OCI-LY7 (cell line): ENCODE results near the gene NQO1. TPM values are rescaled to one million over a fixed set of nuclear protein-coding genes. Genes with fewer than 3 reads are reported as not detected.

Source experiments
- BruUV-seq: library from RNA; stranded (reverse); fragments of 400-500 nt; replicated peaks from 2 replicates; lab custom pipeline; 2021; lab: Mats Ljungman, UMichigan
- CTCF ChIA-PET: fragments of 300-600 bp; sonication (Branson Sonifier 250); formaldehyde crosslinking; loops from one replicate; lab custom pipeline; 2022; ENCODE audit warnings: antibody characterized with exemption; ENCODE audit not compliant: unreplicated experiment; lab: Charles Lee
- POLR2A ChIA-PET: fragments of 300-600 bp; sonication (Branson Sonifier 250); formaldehyde crosslinking; loops from one replicate; lab custom pipeline; 2022; ENCODE audit warnings: antibody characterized with exemption; lab: Charles Lee
- DNase-seq: peaks from one replicate; pipeline ENCODE4 v3.0.0-alpha.2; 2015; ENCODE audit warnings: low spot score
- H2AFZ ChIP-seq: fragments of 200-600 bp; sonication (generic), shearing (Covaris generic); 2 replicates; pipeline ENCODE4 v1.6.1; 2014; ENCODE audit warnings: mild to moderate bottlenecking, antibody characterized with exemption, low read length, moderate library complexity
- H3K27ac ChIP-seq: fragments of 200-600 bp; sonication (generic); 2 replicates; pipeline ENCODE4 v1.5.1; 2014; ENCODE audit warnings: mixed run types, low read depth, mild to moderate bottlenecking, moderate library complexity, low read length, inconsistent platforms; ENCODE audit not compliant: poor library complexity, severe bottlenecking
- H3K36me3 ChIP-seq: fragments of 200-600 bp; sonication (generic); 2 replicates; pipeline ENCODE4 v1.6.1; 2014; ENCODE audit warnings: mild to moderate bottlenecking, antibody characterized with exemption, low read length, moderate library complexity, mixed read lengths; ENCODE audit not compliant: insufficient read depth
- H3K4me1 ChIP-seq: fragments of 200-600 bp; sonication (generic); 2 replicates; pipeline ENCODE4 v1.5.1; 2014; ENCODE audit warnings: mild to moderate bottlenecking, low read length; ENCODE audit not compliant: insufficient read depth, poor library complexity, severe bottlenecking
- H3K4me2 ChIP-seq: fragments of 200-600 bp; sonication (generic); 2 replicates; pipeline ENCODE4 v1.6.1; 2014; ENCODE audit warnings: mild to moderate bottlenecking, low read length
- H3K4me3 ChIP-seq: fragments of 200-600 bp; sonication (generic); 2 replicates; pipeline ENCODE4 v1.5.1; 2014; ENCODE audit warnings: mild to moderate bottlenecking, low read depth, low read length; ENCODE audit not compliant: poor library complexity, severe bottlenecking
- H3K79me2 ChIP-seq: fragments of 200-600 bp; sonication (generic); 2 replicates; pipeline ENCODE4 v1.6.1; 2016; ENCODE audit warnings: low read depth, mild to moderate bottlenecking, low read length, moderate library complexity, mixed read lengths; ENCODE audit not compliant: insufficient read depth
- H3K9me2 ChIP-seq: fragments of 200-600 bp; sonication (generic); 2 replicates; pipeline ENCODE4 v1.6.1; 2016; ENCODE audit warnings: mild to moderate bottlenecking, low read length, mixed read lengths; ENCODE audit not compliant: insufficient read depth
- H3K9me3 ChIP-seq: fragments of 200-600 bp; sonication (generic); 2 replicates; pipeline ENCODE4 v1.6.1; 2014; ENCODE audit warnings: mild to moderate bottlenecking, mixed run types, low read length, mixed read lengths
- H4K20me1 ChIP-seq: fragments of 200-600 bp; sonication (generic); 2 replicates; pipeline ENCODE4 v1.6.1; 2014; ENCODE audit warnings: mild to moderate bottlenecking, antibody characterized with exemption, low read length, moderate library complexity, mixed read lengths; ENCODE audit not compliant: insufficient read depth
- EZH2phosphoT487 ChIP-seq: fragments of 200-600 bp; sonication (generic); IDR thresholded peaks from 2 replicates; pipeline ENCODE4 v1.6.1; 2018; ENCODE audit warnings: low read depth, borderline replicate concordance, mild to moderate bottlenecking, mixed run types, antibody characterized with exemption, low read length, moderate library complexity, mixed read lengths
- intact Hi-C: fragments of 100-400 bp; cut with micrococcal nuclease; formaldehyde crosslinking; loops from one replicate; pipeline ENCODE4 v1.10.0; 2022; ENCODE audit not compliant: unreplicated experiment
- total RNA-seq, 2 experiments: library from RNA; depleted of rRNA in 1 of 2; stranded (reverse); fragments of >200 nt in 1 of 2; shearing (Covaris generic) in 1 of 2; gene quantifications; 2 replicates each; pipeline ENCODE4 v1.2.3, GENCODE V29; 2014 to 2022
- TF ChIP-seq, protein P1 (sequence below): fragments of 200-600 bp; sonication (generic); conservative IDR thresholded peaks from 2 replicates; pipeline ENCODE4 v1.5.1; 2014; ENCODE audit warnings: mild to moderate bottlenecking, antibody characterized with exemption, low read length, moderate library complexity, mixed read lengths

The NQO1 gene
- total RNA-seq, 2 experiments from 2014 or later: 3.2 to 4.1 TPM

DNA sequence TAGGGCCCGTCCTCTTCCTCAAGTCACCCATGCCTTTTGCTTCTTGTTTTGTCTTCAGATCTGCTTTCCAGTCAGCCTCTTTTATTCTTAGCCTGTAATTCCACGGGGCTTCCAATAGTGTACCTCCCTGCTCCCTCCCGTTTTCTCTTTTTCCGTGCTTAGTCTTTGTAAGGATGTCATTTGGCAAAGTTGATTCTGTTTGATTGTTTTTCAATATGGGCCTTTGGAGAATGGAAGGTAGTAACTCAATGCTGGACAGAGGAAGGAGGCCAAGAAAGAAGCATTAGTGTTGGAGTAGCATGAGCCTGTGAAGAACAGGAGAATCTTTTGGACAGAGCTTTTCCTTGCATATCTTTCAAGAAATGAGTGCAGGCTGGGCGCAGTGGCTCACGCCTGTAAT, 42.3 kb upstream of the NQO1 start:
- intact Hi-C loops: loop anchor here (10.0 kb wide), 1 partner anchor 434 kb away; the partner anchor contains the start of genes COG8, NIP7 and PDF
- no peak overlapping the region for H2AFZ ChIP-seq
- peaks cover 24% of the 10 kb centered on the region for H3K4me1 ChIP-seq
- no peak overlapping the region for H3K4me2 ChIP-seq
- H3K4me3 ChIP-seq: no peak overlapping the region
- peaks cover 20% of the 10 kb centered on the region; the same call in 1 of the 2 replicates for H3K79me2 ChIP-seq
- no TSS peak for BruUV-seq
- POLR2A ChIA-PET: interaction anchor here (1.0 to 1.2 kb wide), 2 partner anchors 14 to 113 kb away, joined by 4 read pairs; partner anchors contain the start of gene NOB1
- H4K20me1 ChIP-seq: no peaks in the 10 kb centered on the region
- no peak for DNase-seq
- H3K36me3 ChIP-seq: 0 out of 2 replicates have a peak, but pooled peaks cover 4% of the 10 kb centered on the region
- H3K27ac ChIP-seq: no peak overlapping the region
- no peaks in the 10 kb centered on the region for H3K9me3 ChIP-seq
- CTCF ChIA-PET: no interaction called here
- TF ChIP-seq, protein P1, sequence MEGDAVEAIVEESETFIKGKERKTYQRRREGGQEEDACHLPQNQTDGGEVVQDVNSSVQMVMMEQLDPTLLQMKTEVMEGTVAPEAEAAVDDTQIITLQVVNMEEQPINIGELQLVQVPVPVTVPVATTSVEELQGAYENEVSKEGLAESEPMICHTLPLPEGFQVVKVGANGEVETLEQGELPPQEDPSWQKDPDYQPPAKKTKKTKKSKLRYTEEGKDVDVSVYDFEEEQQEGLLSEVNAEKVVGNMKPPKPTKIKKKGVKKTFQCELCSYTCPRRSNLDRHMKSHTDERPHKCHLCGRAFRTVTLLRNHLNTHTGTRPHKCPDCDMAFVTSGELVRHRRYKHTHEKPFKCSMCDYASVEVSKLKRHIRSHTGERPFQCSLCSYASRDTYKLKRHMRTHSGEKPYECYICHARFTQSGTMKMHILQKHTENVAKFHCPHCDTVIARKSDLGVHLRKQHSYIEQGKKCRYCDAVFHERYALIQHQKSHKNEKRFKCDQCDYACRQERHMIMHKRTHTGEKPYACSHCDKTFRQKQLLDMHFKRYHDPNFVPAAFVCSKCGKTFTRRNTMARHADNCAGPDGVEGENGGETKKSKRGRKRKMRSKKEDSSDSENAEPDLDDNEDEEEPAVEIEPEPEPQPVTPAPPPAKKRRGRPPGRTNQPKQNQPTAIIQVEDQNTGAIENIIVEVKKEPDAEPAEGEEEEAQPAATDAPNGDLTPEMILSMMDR: no peak
- TF ChIP-seq EZH2phosphoT487: no peak
- H3K9me2 ChIP-seq: no peaks in the 10 kb centered on the region

DNA sequence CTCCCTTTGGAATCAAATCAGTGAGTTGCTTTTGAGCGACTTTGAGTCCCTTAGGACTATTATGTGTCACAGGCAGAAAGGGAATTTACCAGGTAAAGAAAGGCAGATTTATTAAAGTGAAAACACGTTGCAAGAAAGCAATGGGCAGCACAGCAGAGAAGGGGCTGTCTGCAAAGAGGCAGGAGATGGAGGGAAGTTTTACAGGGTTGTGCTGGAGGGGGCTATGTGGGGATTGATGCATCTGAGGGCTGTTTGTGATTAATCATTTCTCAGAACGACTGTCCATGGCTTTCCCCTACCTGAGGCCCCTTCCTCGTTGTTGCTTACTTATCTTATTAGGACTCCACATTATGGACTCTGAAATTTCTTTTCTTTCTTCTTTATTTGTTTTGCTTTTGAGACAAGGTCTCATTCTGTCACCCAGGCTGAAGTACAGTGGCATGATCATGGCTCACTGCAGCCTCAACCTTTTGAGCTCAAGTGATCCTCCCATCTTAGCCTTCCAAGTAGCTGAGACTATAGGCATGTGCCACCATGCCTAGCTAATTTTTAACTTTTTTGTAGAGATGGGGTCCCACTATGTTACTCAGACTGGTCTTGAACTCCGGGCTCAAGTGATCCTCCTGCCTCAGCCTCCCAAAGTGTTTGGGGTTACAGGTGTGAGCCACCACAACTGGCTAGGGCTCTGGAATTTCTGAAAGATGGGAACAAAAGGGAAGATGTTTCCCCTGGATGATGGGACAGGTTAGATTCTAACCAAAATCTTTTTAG, 41.3 kb upstream of the NQO1 start:
- no TSS peak for BruUV-seq
- CTCF ChIA-PET: interaction anchor here (0.5 kb wide), 1 partner anchor 13 kb away, joined by 3 read pairs; the partner anchor contains the start of gene NOB1

More for the DNA sequence above, 41.3 kb upstream of the NQO1 start:
- no peak for DNase-seq
- Histone ChIP-seq H3K9me3 (no peaks in the 10 kb centered on the region), H3K27ac (no peak overlapping the region), H2AFZ (no peak overlapping the region), H3K4me2 (no peak overlapping the region), H3K79me2 (peaks cover 24% of the 10 kb centered on the region; the same call in 1 of the 2 replicates), H3K4me1 (peaks cover 29% of the 10 kb centered on the region), H3K36me3 (no peaks in the 10 kb centered on the region), H4K20me1 (no peaks in the 10 kb centered on the region), H3K4me3 (no peak overlapping the region), H3K9me2 (no peaks in the 10 kb centered on the region)
- no peak for TF ChIP-seq EZH2phosphoT487
- TF ChIP-seq, protein P1: no peak
- intact Hi-C loops: loop anchor here (10.0 kb wide), 1 partner anchor 433 kb away; the partner anchor contains the start of genes COG8, NIP7 and PDF
- POLR2A ChIA-PET: no interaction called here
